Spleen (tissue), 7 donors: ENCODE measurements around the gene LNX2.

Experiments
- POLR2AphosphoS5 ChIP-seq, 3 donors: sonication (generic); formaldehyde crosslinking; IDR thresholded peaks; one replicate each; pipeline ENCODE4 v1.5.1; 2017; ENCODE audit warnings: antibody characterized with exemption in 3 of 3
- TF ChIP-seq, protein P1 (sequence below), 11 experiments: fragments of 200-600 bp in 7 of 11; fragments of 450-650 bp in 4 of 11; sonication (generic) in 4 of 11; IDR thresholded peaks in 8 of 11; conservative IDR thresholded peaks in 3 of 11; 1 replicate in 7 of 11; 2 replicates in 4 of 11; pipeline versions ENCODE4 v1.4.0 to v1.8.0; 2016 to 2021; ENCODE audit warnings: antibody characterized with exemption in 11 of 11, inconsistent platforms in 4 of 11, mild to moderate bottlenecking in 1 of 11
- donor health status: DM: no; HTN: no; CAD: no; lungs with moderate emphysema.
- donor health status: DM: no; HTN: no; CAD: no.
- donor health status: DM: no; HTN: no; CAD: no.

DNA sequence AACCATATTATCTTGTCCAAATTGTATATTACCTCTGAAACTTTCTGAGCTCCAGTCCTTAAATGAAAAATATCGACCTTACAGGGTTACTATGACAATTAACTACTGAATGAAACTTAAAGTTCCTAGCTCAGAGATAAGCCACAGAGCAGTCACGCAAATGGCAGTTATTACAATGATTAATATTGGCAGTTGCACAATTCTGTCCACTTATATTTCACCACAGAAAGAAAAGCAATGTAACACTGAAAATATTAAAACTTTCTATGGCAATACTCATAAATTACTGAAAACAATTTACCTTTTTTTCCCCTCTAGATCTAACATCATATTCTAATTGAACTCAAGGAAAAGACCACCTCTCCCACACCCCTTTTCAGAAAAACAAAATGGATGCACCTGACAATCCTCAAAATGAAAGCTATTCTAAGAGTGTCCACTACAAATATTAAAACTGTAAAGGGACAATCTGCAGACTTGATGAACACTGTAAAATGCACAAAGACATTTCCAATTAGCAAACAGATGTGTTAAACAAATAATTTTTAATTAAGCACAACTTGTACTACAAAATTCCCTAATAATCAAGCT is 14.6 kb downstream of the LNX2 start:
- no peak for TF ChIP-seq POLR2AphosphoS5 (IDR thresholded peaks at IDR 0.05)
- TF ChIP-seq, protein P1, sequence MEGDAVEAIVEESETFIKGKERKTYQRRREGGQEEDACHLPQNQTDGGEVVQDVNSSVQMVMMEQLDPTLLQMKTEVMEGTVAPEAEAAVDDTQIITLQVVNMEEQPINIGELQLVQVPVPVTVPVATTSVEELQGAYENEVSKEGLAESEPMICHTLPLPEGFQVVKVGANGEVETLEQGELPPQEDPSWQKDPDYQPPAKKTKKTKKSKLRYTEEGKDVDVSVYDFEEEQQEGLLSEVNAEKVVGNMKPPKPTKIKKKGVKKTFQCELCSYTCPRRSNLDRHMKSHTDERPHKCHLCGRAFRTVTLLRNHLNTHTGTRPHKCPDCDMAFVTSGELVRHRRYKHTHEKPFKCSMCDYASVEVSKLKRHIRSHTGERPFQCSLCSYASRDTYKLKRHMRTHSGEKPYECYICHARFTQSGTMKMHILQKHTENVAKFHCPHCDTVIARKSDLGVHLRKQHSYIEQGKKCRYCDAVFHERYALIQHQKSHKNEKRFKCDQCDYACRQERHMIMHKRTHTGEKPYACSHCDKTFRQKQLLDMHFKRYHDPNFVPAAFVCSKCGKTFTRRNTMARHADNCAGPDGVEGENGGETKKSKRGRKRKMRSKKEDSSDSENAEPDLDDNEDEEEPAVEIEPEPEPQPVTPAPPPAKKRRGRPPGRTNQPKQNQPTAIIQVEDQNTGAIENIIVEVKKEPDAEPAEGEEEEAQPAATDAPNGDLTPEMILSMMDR (IDR thresholded peaks at IDR 0.05 in 8 of 11, conservative IDR thresholded peaks at IDR 0.05 in 3 of 11), result no peak
